ENCODE results near the gene ETNK1.

Gene ETNK1

DNA sequence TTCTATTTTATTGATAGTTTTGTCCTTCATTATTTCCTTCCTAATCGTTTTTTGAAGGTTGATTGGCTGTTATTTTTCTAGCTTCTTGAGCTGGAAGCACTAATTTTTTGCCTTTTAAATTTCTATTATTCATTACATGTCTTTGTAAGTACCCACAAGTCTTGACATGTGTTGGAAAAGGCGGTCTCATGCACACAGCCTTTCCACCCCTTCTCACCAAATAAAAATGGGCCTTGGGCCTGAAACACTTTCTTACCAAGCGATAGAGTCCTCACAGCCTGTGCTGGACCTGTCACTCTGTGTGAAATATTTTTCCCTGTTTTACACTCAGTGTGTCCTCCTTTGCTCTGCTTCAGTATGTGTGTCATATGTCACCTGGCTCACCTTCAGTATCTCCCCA, 9.9 kb downstream of the ETNK1 start:
- no peak for DNase-seq (ENCODE audit: low read depth, low spot score)

DNA sequence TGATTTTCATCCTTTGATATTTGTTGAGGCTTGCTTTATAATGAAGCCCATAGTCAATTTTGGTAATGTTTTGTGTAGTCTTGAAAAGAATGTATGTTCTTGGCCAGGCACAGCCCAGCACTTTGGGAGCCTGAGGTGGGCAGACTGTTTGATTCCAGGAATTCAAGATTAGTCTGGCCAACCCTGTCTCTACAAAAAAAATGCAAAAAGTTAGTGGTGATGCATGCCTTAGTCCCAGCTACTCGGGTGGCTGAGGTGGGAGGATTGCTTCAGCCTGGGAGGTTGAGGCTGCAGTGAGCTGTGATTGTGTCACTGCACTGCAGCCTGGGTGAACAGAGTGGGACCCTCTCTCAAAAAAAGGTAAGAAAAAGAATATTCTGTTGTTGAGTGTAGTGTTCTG, 10.8 kb downstream of the ETNK1 start:
- DNase-seq (ENCODE audit: low read depth, low spot score) = no peak

GRCh38 chr12:22640851-22641250, 15.9 kb downstream of the ETNK1 start:
- no peak for DNase-seq (ENCODE audit: low read depth, low spot score)

DNA sequence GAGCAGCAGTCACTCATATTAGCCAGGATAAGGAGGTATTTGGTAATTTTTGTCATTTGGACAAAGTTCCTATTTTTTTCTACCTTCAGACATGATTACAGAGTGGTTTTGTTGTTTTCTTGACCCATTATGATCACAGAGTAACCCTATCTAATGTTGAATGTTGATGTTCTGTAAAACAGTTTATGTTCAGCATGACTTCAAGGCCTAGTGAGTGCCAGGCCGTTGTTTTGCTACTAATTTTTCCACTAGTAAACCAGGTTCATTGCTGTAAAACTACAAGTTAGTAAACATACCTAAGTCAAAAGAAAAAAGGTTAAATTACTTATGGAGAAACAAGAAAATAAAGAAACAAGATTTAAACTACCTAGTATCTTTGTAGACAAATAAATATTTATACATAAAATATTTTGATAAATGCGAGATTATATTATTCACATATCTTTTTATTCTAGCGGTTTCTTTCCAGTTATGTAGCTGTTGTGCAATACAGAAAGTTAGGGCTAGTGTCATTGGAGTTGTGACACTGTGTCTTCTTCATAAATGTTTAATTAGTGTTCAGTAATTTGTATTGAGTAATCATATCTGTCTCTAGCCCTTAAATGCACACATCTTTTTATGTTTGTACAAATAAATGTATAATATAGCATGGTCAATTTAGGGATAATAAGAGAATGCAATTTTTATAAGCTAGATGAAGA, 16.5 kb downstream of the ETNK1 start:
- DNase-seq (ENCODE audit: low read depth, low spot score) = no peak

DNA sequence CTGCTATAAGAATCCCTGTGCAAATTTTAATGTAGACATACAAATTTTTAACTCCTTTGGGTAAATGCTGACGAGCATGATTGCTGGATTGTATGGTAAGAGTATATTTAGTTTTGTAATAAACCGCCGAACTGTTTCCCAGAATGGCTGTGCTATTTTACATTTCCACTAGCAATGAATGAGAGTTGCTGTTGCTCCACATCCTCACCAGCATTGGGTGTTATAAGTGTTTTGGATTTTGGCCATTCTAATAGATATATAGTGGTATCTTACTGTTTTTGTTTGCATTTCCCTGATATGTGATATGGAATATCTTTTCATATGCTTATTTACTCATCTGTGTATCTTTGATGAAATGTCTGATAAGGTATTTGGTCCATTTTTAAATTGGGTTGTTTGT, 23.7 kb downstream of the ETNK1 start:
- no peak for DNase-seq (ENCODE audit: low read depth, low spot score)

- DNase-seq (ENCODE audit: low read depth, low spot score) = no peak
These were observed 28.1 kb downstream of the ETNK1 start for GRCh38 chr12:22653075-22653474.

GRCh38 chr12:22653791-22654190, 28.8 kb downstream of the ETNK1 start:
- no peak for DNase-seq (ENCODE audit: low read depth, low spot score)

- DNase-seq (ENCODE audit: low read depth, low spot score) = no peak
These were observed 31.4 kb downstream of the ETNK1 start for GRCh38 chr12:22656376-22656775.

DNA sequence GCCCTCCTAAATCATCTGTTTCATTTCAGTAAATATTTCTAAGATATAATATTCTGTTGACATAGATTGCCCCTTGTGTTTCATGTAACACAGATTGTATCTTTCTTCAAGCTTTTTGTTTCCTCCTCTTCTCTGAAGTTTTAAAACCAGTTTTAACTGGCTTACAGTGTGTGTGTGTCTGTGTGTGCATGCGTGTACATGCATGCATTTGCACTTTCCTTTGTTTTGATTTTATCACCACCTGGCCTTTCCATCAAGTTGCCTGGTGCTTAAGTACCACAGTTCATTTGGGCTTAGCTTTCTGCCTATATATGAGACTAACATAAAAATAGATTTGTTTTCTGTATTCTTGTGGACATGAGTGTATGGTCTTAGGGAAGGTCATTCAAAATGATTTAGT, 31.9 kb downstream of the ETNK1 start:
- DNase-seq (ENCODE audit: low read depth, low spot score) = no peak

GRCh38 chr12:22657538-22657937, 32.6 kb downstream of the ETNK1 start:
- no peak for DNase-seq (ENCODE audit: low read depth, low spot score)

GRCh38 chr12:22658214-22658613, 33.2 kb downstream of the ETNK1 start:
- DNase-seq (ENCODE audit: low read depth, low spot score) = no peak

GRCh38 chr12:22662356-22662755, 37.4 kb downstream of the ETNK1 start:
- DNase-seq (ENCODE audit: low read depth, low spot score) = no peak

DNA sequence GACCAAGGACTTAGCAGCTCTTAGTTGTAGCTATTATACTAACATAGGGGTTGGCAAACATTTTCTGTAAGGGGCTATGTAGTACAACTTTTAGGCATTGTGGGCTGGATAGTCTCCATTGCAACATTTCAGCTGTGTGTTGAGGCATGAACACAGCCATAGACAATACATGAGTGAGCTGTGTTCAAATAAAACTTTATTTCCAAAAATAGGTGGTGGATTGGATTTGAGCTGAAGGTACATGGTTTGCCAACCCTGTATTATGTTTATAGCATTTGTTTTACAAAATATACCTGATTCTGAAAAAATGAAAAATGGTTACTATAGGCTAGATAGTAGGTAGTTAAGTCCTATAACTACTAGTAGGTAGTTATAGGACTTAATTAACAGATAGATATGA, 40.5 kb downstream of the ETNK1 start:
- DNase-seq (ENCODE audit: low read depth, low spot score) = no peak

DNA sequence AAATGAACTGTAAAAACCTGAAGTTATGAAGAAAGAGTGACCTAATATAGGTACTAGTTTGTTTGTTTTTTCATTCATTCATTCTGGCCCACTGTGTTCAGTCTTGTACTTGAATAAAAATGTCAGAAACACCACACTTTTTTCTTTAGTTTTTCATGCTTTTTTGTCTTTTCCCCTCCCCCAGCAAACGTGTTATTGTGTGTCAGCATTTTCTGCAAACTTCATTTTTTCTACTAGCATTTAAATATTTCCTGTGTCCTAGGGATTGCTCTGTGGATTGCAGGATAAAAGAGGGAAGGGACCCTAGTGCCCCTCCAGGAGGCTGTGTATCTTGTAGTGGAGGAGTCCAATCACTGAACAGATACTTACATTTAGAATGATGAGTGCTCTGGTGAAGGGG, 42.2 kb downstream of the ETNK1 start:
- DNase-seq (ENCODE audit: low read depth, low spot score) = no peak

GRCh38 chr12:22668441-22668840, 43.5 kb downstream of the ETNK1 start:
- no peak for DNase-seq (ENCODE audit: low read depth, low spot score)

DNA sequence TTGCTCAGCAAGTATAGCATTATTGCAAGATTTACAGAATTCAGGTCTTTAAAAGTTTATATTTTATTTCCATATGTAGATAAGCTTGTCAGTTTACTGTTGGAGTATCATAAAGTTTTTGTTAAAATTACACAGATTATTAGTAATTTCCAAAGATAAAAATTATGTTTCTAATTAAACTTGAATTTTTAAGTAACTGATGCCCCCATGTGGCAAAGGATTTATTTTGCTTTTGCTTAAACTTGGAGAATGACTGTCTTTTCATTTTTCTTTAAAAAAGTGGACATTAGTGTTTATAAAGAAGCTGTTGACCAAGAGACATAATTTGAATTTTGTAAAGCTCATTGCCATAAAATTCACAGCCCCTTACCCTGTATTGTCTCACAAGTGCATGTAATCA, 45.8 kb downstream of the ETNK1 start:
- DNase-seq (ENCODE audit: low read depth, low spot score) = no peak

GRCh38 chr12:22672951-22673350, 48.0 kb downstream of the ETNK1 start:
- DNase-seq (ENCODE audit: low read depth, low spot score) = no peak

- no peak for DNase-seq (ENCODE audit: low read depth, low spot score)
These were observed 53.0 kb downstream of the ETNK1 start for GRCh38 chr12:22677781-22678574.

GRCh38 chr12:22682663-22683062, 57.7 kb downstream of the ETNK1 start:
- no peak for DNase-seq (ENCODE audit: low read depth, low spot score)

GRCh38 chr12:22683131-22683530, 58.2 kb downstream of the ETNK1 start:
- no peak for DNase-seq (ENCODE audit: low read depth, low spot score)

DNA sequence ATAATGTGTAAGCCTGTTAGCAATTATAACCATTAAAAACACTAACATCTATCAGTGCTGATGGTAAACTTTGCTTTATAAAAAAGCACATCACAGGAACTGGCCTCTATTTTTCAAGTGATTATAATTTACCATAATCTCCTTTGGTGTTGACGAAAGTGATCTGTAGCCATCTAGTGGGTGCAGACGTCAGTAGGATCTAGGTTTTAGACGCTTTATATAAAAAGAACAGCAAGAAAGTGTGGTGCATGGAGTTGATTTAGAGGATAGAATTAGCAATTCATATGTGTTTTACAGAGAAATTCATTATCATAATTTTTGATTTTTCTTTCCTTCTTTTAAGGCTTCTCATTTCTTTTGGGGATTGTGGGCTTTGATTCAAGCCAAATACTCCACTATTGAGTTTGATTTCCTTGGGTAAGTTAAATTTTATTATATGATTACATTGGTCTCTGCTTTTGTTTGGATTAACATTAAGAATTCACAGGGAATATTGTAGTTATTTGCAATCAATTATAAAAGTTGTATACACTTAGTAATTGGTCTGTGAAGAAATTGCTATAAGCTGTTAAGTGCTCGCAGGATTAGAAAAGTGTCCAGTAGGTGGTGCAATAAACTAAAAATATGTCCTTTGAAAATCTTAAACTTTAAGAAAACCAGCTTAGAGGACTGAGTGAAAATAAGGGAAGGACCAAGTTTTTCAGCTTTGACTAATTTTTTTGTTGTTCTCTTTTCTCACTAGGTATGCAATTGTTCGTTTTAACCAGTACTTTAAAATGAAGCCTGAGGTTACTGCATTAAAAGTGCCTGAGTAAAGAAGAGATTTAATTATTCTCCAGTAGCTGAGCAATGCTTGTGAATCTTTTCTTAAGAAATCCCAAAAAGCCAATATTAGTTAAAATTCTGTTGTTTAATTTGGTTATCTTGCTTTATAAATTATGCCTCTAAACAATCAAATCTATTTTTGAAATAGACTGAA, 59.5 kb downstream of the ETNK1 start:
- no peak for DNase-seq (ENCODE audit: low read depth, low spot score)

DNA sequence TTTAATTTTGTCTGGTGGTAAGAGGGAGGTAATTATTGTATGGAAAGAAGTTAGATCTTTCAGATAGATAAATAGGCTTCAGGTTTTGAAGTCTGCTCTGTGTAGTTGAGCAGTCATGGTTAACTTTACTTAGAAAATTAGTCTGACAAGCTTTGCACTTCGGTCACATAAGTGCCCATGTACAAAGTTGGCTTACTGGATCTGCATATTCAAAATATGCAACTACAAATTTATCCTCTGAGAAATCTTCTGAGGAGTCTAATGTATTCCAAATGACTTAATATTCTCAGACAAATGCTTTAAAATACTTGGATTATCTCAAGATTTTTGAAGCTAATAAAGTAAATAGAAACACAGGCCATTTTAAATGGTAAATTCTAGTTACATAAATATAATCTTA, 61.2 kb downstream of the ETNK1 start:
- DNase-seq (ENCODE audit: low read depth, low spot score) = no peak
